Activated naive CD8-positive, alpha-beta T cell (primary cell): ENCODE data around the gene ZXDC.

Source experiments
- H3K27ac Mint-ChIP-seq: one replicate; pipeline ENCODE4 v1.8.0; 2021; ENCODE audit warnings: mixed read lengths
- H3K27me3 Mint-ChIP-seq: one replicate; pipeline ENCODE4 v1.8.0; 2021; ENCODE audit warnings: mixed read lengths
- H3K36me3 Mint-ChIP-seq: one replicate; pipeline ENCODE4 v1.8.0; 2021; ENCODE audit warnings: mixed read lengths
- H3K4me1 Mint-ChIP-seq: one replicate; pipeline ENCODE4 v1.8.0; 2021; ENCODE audit warnings: low read depth, mixed read lengths
- H3K4me3 Mint-ChIP-seq: one replicate; pipeline ENCODE4 v1.8.0; 2021; ENCODE audit warnings: mild to moderate bottlenecking, mixed read lengths
- H3K9me3 Mint-ChIP-seq: one replicate; pipeline ENCODE4 v1.8.0; 2021; ENCODE audit warnings: low read depth, mixed read lengths

ZXDC gene

GRCh38 chr3:126488185-126488584 lies 12.5 kb upstream of the ZXDC start:
- Mint-ChIP-seq H3K4me3 (no peak overlapping the region), H3K27me3 (no peaks in the 10 kb centered on the region), H3K27ac (no peak overlapping the region), H3K9me3 (no peaks in the 10 kb centered on the region), H3K36me3 (no peaks in the 10 kb centered on the region), H3K4me1 (peaks cover 10% of the 10 kb centered on the region)

GRCh38 chr3:126487151-126487771 lies 11.6 kb upstream of the ZXDC start:
- Mint-ChIP-seq H3K27me3 (no peaks in the 10 kb centered on the region), H3K36me3 (no peaks in the 10 kb centered on the region), H3K4me3 (no peak overlapping the region)

GRCh38 chr3:126486360-126486847 lies 10.7 kb upstream of the ZXDC start:
- H3K36me3 Mint-ChIP-seq = no peaks in the 10 kb centered on the region
- H3K27me3 Mint-ChIP-seq = no peaks in the 10 kb centered on the region
- no peak overlapping the region for H3K4me3 Mint-ChIP-seq
- no peak overlapping the region for H3K27ac Mint-ChIP-seq
- no peaks in the 10 kb centered on the region for H3K9me3 Mint-ChIP-seq
- H3K4me1 Mint-ChIP-seq = peaks cover 10% of the 10 kb centered on the region

More at GRCh38 chr3:126487151-126487771, 11.6 kb upstream of the ZXDC start:
- Mint-ChIP-seq H3K9me3 (no peaks in the 10 kb centered on the region), H3K4me1 (peaks cover 10% of the 10 kb centered on the region), H3K27ac (peak overlapping the region; percentile 79)

DNA sequence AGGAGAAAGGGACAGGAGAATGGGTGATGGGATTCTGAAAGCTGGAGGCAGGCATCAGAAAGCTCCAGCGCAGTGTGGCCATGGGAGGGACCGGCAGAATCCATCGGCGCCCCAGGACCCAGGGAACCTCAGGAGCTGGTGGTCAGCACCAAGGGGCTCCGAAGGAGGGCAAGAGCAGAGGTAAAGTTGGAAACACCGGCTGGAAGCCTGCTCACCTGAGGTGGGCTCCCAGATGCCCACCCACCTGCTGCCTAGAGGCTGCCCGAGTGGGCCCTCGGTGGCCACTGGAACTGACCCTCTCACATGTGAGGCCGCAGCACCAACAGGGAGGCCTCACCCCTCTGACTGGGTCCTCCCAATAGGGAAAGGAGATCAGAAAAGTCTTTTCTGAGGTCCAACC lies 10.3 kb upstream of the ZXDC start:
- Mint-ChIP-seq H3K27ac (no peak overlapping the region), H3K27me3 (no peaks in the 10 kb centered on the region), H3K4me1 (peaks cover 10% of the 10 kb centered on the region), H3K9me3 (no peaks in the 10 kb centered on the region), H3K4me3 (no peak overlapping the region), H3K36me3 (no peaks in the 10 kb centered on the region)

DNA sequence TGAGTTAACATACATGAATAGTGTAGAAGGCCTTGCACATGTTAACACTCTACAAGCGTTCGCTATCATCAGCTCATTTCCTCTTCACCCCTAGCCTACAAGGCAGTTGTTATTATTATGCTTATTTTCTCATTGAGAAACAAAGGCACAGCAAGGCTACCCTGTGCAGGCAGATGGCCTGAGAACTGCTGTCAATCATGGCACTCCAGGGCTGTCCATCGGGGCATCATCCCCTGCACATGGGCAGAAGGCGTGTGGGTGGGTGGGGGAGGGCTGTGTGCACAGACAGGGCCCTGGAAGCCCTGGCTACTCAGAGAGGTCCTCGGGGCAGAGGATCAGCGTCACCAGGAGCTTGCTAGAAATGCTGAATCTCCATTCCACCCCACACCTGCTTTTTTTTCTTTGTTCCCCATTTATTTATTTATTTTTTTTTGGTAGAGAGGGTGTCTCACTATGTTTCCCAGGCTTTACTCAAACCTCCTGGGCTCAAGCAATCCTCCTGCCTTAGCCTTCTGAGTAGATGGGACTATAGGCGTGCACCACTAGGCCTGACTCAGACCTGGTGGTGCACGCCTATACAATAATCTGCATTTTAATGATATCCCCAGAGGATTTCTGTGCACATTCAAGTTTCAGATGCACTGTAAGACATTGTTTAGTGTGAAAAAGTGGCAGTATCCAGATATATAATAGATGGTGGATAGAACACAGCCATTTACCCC lies 9.6 kb upstream of the ZXDC start:
- Mint-ChIP-seq H3K4me1 (peaks cover 10% of the 10 kb centered on the region), H3K9me3 (no peaks in the 10 kb centered on the region), H3K4me3 (no peak overlapping the region), H3K27me3 (no peaks in the 10 kb centered on the region), H3K36me3 (no peaks in the 10 kb centered on the region), H3K27ac (no peak overlapping the region)

- H3K27me3 Mint-ChIP-seq = no peaks in the 10 kb centered on the region
- H3K36me3 Mint-ChIP-seq = no peaks in the 10 kb centered on the region
- no peaks in the 10 kb centered on the region for H3K9me3 Mint-ChIP-seq
- peaks cover 10% of the 10 kb centered on the region for H3K4me1 Mint-ChIP-seq
- no peak overlapping the region for H3K27ac Mint-ChIP-seq
- no peak overlapping the region for H3K4me3 Mint-ChIP-seq
Observed at GRCh38 chr3:126484662-126485061, 9.0 kb upstream of the ZXDC start.

DNA sequence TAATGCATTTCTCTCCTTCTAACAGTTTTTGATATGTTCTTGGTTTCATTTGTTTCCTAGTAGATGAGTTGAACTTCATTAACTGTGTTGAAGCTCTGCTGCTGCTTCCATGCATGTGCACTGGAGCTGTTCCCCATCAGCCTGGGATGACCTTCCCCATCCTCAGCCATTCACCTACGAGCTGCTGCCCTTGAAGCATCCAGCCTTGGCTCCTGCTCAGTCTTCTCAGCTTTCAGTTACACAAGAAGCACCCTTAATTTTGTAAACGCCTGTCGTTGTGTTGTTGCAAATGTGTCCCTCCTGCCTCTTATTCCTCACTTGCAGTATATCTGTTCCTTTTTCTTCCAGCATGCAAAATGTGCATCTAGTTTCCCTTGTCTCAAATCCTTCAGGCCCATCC lies 8.5 kb upstream of the ZXDC start:
- H3K36me3 Mint-ChIP-seq = no peaks in the 10 kb centered on the region
- no peaks in the 10 kb centered on the region for H3K27me3 Mint-ChIP-seq
- H3K4me1 Mint-ChIP-seq = peaks cover 10% of the 10 kb centered on the region
- H3K27ac Mint-ChIP-seq = no peak overlapping the region
- H3K9me3 Mint-ChIP-seq = no peaks in the 10 kb centered on the region
- H3K4me3 Mint-ChIP-seq = no peak overlapping the region

- Mint-ChIP-seq H3K9me3 (no peaks in the 10 kb centered on the region), H3K36me3 (no peaks in the 10 kb centered on the region), H3K4me1 (peaks cover 10% of the 10 kb centered on the region), H3K4me3 (no peak overlapping the region), H3K27me3 (no peaks in the 10 kb centered on the region), H3K27ac (no peak overlapping the region)
Observed at GRCh38 chr3:126483321-126483761, 7.7 kb upstream of the ZXDC start.

GRCh38 chr3:126482503-126483255 lies 7.0 kb upstream of the ZXDC start:
- Mint-ChIP-seq H3K4me1 (peaks cover 10% of the 10 kb centered on the region), H3K9me3 (no peaks in the 10 kb centered on the region), H3K27ac (no peak overlapping the region), H3K4me3 (no peak overlapping the region), H3K27me3 (no peaks in the 10 kb centered on the region), H3K36me3 (no peaks in the 10 kb centered on the region)

DNA sequence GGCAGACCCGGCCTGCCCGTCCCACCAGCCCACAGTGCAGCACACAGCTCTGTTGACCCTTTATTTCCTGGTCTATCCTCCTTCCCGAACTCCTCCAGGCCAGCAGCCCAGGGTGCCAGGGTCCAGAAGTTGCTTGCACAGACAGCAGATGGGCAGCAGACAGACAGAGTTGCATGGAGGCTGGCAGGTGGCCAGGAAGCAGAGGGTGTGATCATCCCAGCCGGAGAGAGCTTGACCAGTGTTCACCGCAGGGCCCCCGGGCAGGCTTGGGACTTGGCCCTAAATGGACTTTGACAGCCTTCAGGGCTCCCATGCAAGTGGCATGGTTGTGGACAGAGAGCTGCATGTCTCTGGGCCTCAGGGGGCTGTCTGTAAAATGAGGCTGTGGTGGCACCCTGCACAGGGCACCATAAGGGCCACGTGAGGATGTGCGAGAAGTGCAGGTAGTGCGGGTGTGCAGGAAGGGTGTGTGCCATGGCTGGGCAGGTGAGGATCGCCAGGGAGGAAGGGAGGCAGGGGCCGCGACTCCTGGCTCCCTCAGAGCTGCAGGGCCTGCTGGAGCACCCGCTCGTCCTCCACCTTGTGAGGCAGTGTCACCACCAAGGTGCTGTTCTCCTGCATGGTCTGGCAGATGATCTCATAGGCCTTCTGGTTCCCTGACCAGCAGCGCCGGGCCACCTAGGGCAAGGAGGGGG lies 6.3 kb upstream of the ZXDC start:
- no peaks in the 10 kb centered on the region for H3K36me3 Mint-ChIP-seq
- no peaks in the 10 kb centered on the region for H3K27me3 Mint-ChIP-seq
- H3K27ac Mint-ChIP-seq = no peak overlapping the region

DNA sequence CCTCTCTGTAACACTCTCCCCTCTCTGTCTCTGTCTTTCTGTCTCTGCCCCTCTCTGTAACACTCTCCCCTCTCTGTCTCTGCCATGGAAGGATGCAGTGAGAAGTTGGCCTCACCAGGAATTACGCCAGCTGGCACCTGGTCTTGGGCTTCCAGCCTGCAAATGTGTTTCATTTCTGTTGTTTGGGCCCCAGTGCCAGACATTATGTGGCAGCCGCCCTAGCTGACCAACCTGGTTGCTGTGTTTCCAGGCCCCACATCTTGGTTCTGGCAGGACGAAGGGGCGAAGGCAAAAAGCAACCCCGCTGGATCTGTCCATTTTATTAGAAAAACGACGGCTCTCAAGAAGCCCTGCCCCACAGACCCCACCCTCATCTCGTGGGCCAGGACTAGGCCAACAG lies 5.2 kb upstream of the ZXDC start:
- Mint-ChIP-seq H3K4me3 (no peak overlapping the region), H3K27ac (no peak overlapping the region), H3K36me3 (no peaks in the 10 kb centered on the region), H3K9me3 (no peaks in the 10 kb centered on the region), H3K4me1 (peaks cover 6% of the 10 kb centered on the region), H3K27me3 (no peaks in the 10 kb centered on the region)

More for the DNA sequence above, 6.3 kb upstream of the ZXDC start:
- no peak overlapping the region for H3K4me3 Mint-ChIP-seq
- H3K4me1 Mint-ChIP-seq = peaks cover 8% of the 10 kb centered on the region
- H3K9me3 Mint-ChIP-seq = no peaks in the 10 kb centered on the region

- Mint-ChIP-seq H3K36me3 (no peaks in the 10 kb centered on the region), H3K4me3 (no peak overlapping the region), H3K27ac (no peak overlapping the region), H3K4me1 (peaks cover 6% of the 10 kb centered on the region), H3K27me3 (no peaks in the 10 kb centered on the region), H3K9me3 (no peaks in the 10 kb centered on the region)
Observed at GRCh38 chr3:126480206-126480605, 4.5 kb upstream of the ZXDC start.

DNA sequence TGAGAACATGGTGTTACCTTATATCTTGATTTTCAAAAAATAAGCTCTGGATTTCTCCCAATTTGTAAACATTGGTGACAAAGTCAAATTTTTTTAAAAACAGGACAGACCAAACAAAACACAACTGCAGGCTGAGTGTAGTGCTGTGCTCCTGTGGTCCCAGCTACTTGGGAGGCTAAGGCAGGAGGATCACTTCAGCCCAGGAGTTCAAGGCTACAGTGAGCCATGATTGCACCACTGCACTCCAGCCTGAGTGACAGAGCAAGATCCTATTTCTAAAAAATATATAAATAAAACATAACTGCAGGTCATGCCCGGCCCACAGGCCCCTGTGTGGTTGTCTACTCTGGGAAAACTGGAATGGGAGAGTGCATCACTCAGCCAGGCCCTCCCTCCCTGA lies 4.0 kb upstream of the ZXDC start:
- no peaks in the 10 kb centered on the region for H3K36me3 Mint-ChIP-seq
- H3K4me1 Mint-ChIP-seq = peaks cover 7% of the 10 kb centered on the region
- no peak overlapping the region for H3K27ac Mint-ChIP-seq
- no peak overlapping the region for H3K4me3 Mint-ChIP-seq
- H3K27me3 Mint-ChIP-seq = no peaks in the 10 kb centered on the region
- no peaks in the 10 kb centered on the region for H3K9me3 Mint-ChIP-seq

DNA sequence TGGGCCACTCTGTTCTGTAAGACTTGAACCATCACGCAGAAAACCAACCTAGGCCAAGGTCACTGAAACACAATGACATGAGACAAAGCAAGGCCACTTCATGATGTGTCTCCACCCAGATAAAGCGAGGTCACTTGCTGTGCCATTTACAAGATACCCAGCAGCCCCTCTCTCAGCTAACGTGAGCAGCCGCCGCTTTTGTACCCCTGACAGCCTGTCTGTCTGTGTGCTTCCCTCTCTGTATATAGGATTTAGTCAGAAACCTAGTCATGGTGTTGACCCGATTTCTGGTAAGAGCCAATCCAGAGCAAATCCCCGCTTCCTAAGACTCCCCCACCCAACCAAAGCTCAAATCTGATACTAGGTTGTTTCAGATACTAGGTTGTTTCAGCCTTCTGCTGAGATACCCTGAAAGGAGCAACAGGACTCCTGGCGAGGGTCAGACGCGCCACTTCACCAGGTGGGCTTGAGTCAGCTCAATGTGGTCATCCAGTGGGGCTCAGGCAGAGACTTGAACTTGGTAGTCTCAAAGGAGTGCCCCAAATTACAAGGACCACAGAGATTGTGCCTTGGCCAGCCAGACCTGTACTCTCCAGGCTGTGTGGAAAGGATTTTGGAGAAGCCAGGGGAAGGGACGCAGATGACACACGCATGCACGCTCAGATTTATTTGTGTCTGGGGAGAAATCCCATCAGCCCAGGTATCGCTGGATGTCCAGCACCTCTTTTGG lies 3.1 kb upstream of the ZXDC start:
- no peak overlapping the region for H3K27ac Mint-ChIP-seq
- no peaks in the 10 kb centered on the region for H3K9me3 Mint-ChIP-seq
- H3K36me3 Mint-ChIP-seq = peaks cover 2% of the 10 kb centered on the region
- H3K4me1 Mint-ChIP-seq = peaks cover 15% of the 10 kb centered on the region
- no peaks in the 10 kb centered on the region for H3K27me3 Mint-ChIP-seq
- H3K4me3 Mint-ChIP-seq = no peak overlapping the region
